Measurements from ENCODE around the gene CEP55. TPM values are rescaled to one million over a fixed set of nuclear protein-coding genes. Genes with fewer than 3 reads are reported as not detected.
"Not testable (repeated sequence)": the region's sequence is repeated elsewhere in the genome, so short reads cannot be mapped to it uniquely, and the experiment has no call there.

The CEP55 gene
- total RNA-seq, 1 donor from 2014 or later: 59.3 TPM

DNA sequence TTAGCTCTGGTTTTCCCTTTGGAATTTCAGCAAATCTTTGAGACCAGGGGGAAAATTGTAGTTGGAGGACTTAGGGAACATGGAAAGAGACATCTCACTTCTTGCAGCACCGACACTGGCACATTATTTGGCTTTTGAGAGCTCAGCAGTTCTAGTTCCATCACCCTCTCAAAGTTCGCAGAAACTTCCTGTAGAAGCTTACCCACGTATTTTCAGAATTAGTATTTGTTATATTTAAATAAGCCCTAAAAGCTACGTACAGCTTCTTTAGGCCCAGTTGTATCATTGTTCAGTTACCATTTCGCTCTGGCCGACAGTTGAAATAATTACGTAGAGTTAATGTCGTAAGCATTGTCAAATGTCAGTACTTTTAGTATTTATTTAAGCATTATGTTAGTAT is 13.4 kb downstream of the CEP55 start:
- DNase-seq: no peak
- Mint-ChIP-seq H3K9me3 (no peaks in the 10 kb centered on the region), H3K27ac (no peak overlapping the region), H3K27me3 (no peaks in the 10 kb centered on the region), H3K36me3 (ENCODE audit: low read depth) (peaks cover 40% of the 10 kb centered on the region), H3K4me1 (peaks cover 24% of the 10 kb centered on the region), H3K4me3 (no peak overlapping the region)
- intact Hi-C loops (cut with micrococcal nuclease): loop anchor here (2.0 kb wide), 1 partner anchor 13 kb away; the partner anchor contains the start of gene CEP55

DNA sequence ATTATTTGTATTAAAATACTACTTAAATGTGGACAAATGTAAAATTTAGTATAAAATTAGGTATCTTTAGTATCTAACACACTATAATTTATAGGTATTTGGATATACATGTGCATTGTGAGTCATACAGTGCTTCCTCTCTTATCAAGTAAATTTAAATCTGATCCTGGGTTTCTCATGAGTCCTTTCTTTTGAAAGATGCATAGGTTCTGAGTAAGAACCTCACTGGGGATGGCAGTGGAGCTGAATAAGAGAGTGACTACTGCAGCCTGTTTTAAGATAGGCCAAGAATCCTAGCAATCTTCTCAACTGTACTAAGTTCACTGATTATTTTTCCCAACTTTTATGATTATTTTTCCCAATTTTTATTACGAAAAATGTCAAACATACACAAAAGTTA is 16.2 kb downstream of the CEP55 start:
- no peaks in the 10 kb centered on the region for H3K27me3 Mint-ChIP-seq
- H3K9me3 Mint-ChIP-seq: no peaks in the 10 kb centered on the region
- H3K36me3 Mint-ChIP-seq (ENCODE audit: low read depth): peaks cover 42% of the 10 kb centered on the region
- peaks cover 18% of the 10 kb centered on the region for H3K4me1 Mint-ChIP-seq
- no peak overlapping the region for H3K27ac Mint-ChIP-seq
- DNase-seq: no peak
- intact Hi-C loops (cut with micrococcal nuclease): no loop called here
- H3K4me3 Mint-ChIP-seq: no peak overlapping the region

DNA sequence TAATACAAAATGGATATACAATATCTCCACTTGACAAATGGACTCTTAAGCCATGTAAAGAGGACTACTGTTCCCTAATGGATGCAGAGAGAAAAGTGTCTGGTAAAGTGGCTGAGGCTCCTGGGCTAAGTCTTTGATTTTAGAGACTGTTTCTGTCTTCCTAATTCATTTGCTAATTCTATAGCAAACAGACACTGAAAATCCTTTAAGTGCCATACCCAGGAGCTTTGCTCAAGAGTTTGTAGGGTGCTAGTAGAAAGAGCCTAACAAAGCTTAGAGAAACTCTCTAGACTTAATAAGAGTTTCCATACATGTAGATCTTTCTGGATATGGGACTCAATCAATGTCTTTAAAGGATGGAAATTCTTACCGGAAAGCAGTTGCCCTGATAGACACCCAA is 16.7 kb downstream of the CEP55 start:
- H3K4me1 Mint-ChIP-seq: peaks cover 14% of the 10 kb centered on the region

DNA sequence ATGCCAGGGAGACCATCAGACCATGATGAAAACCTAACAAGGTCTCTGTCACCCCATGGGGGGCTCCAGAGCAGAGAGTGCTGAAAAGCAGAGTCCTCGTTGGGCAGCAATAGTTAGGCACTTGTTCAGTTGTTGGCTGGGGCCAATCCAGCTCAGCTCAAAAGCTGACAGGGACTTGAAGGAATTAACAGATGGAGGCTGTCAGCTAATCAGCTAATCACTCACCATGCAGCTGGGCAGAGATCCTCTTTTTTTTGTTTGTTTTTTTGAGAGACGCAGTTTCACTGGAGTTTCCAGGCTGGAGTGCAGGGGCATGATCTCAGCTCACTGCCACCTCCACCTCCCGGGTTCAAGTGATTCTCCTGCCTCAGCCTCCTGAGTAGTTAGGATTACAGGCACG is 18.1 kb downstream of the CEP55 start:
- no peak for DNase-seq
- Mint-ChIP-seq H3K27ac (no peak overlapping the region), H3K9me3 (no peaks in the 10 kb centered on the region), H3K4me3 (no peak overlapping the region), H3K27me3 (no peaks in the 10 kb centered on the region), H3K4me1 (peaks cover 7% of the 10 kb centered on the region), H3K36me3 (ENCODE audit: low read depth) (peaks cover 46% of the 10 kb centered on the region)
- intact Hi-C loops (cut with micrococcal nuclease): no loop called here

More for the DNA sequence above, 16.7 kb downstream of the CEP55 start:
- intact Hi-C loops (cut with micrococcal nuclease): no loop called here
- no peaks in the 10 kb centered on the region for H3K9me3 Mint-ChIP-seq
- peaks cover 41% of the 10 kb centered on the region for H3K36me3 Mint-ChIP-seq (ENCODE audit: low read depth)
- H3K27ac Mint-ChIP-seq: no peak overlapping the region
- no peak for DNase-seq
- no peak overlapping the region for H3K4me3 Mint-ChIP-seq
- no peaks in the 10 kb centered on the region for H3K27me3 Mint-ChIP-seq

DNA sequence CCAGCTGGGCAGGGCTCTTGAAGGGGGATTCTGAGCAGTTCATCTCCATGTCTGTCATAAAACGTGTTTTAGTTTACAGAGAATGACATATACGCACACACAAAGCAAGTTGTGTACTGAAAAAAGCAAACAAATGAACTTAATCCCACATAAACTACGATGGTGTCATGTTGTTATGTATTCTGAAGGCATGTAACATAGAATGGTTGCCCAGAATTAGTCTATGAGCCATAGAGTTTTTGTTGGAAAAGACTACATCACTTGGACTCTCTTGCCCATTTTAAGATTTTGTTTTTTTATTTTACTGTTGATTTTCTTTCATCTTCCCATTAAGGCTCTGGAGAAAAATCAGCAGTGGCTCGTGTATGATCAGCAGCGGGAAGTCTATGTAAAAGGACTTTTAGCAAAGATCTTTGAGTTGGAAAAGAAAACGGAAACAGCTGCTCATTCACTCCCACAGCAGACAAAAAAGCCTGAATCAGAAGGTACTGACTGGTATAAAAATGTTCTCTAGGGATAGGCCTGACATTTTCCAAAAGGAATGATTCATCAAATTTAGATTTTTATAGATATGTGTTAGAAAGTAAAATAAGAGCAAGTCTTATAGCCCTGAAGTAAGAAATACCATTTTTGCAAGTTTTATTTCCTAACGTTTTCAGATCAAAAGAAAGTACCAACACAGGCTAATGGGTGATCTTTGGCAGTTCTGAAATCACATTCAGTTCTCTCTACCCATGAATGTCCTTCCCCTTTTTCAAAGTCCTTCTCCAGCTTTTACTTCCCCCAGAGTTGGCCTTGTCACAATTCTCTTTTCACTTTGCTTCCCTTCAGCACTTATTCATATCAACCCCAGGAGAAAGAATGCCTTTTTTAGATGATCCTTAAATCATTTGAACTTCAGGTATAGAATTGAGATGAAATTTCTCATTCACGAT is 18.9 kb downstream of the CEP55 start:
- intact Hi-C loops (cut with micrococcal nuclease): no loop called here
- no peak for DNase-seq
- H3K27me3 Mint-ChIP-seq: no peaks in the 10 kb centered on the region
- H3K9me3 Mint-ChIP-seq: no peaks in the 10 kb centered on the region
- H3K36me3 Mint-ChIP-seq (ENCODE audit: low read depth): peaks cover 50% of the 10 kb centered on the region
- peaks cover 3% of the 10 kb centered on the region for H3K4me1 Mint-ChIP-seq
- H3K4me3 Mint-ChIP-seq: no peak overlapping the region
- no peak overlapping the region for H3K27ac Mint-ChIP-seq

DNA sequence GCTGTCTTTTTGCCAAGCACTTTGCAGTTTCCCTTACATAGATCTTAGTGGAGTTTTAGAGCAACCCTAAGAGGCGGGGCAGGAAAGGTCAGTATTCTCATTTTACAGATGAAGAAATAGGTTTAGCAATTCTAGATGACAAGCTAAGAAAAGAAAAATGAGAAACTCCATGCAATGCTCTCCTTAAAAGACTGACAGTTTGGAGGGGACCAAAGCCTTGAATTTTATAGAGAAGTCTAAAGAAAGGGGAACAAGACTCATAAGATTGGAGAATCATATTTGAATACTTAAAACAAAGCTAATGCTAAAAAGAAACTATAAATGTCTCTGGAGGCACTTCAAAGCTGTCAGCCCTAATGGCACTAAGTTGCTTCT is 19.6 kb downstream of the CEP55 start:
- intact Hi-C loops (cut with micrococcal nuclease): no loop called here
- DNase-seq: no peak
- no peak overlapping the region for H3K27ac Mint-ChIP-seq
- H3K4me3 Mint-ChIP-seq: no peak overlapping the region
- no peaks in the 10 kb centered on the region for H3K9me3 Mint-ChIP-seq
- peaks cover 50% of the 10 kb centered on the region for H3K36me3 Mint-ChIP-seq (ENCODE audit: low read depth)
- H3K27me3 Mint-ChIP-seq: no peaks in the 10 kb centered on the region
- H3K4me1 Mint-ChIP-seq: no peaks in the 10 kb centered on the region

DNA sequence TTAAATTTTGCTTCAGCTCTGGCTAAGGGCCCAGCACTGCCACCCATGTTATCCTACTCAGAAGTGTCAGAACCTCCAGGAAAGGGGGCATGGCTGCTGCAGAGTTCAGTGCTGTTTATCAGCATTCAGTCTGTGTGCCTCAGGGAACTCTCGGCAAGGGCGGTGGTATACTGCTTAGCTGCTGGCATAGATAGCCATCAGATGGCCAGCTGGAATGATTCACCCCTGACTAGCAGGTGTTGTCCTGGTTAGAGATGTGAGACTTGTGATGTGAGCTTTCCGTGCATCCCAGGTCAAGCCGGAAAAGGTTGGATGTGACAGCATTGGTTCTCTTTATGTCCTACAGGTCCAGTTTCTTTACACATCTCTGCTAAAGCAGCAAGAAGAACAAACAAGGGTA is 22.1 kb downstream of the CEP55 start:
- peaks cover 5% of the 10 kb centered on the region for H3K9me3 Mint-ChIP-seq
- H3K36me3 Mint-ChIP-seq (ENCODE audit: low read depth): peaks cover 67% of the 10 kb centered on the region
- H3K27ac Mint-ChIP-seq: no peak overlapping the region
- DNase-seq: no peak
- H3K27me3 Mint-ChIP-seq: no peaks in the 10 kb centered on the region
- H3K4me3 Mint-ChIP-seq: no peak overlapping the region
- intact Hi-C loops (cut with micrococcal nuclease): no loop called here
- H3K4me1 Mint-ChIP-seq: no peaks in the 10 kb centered on the region

DNA sequence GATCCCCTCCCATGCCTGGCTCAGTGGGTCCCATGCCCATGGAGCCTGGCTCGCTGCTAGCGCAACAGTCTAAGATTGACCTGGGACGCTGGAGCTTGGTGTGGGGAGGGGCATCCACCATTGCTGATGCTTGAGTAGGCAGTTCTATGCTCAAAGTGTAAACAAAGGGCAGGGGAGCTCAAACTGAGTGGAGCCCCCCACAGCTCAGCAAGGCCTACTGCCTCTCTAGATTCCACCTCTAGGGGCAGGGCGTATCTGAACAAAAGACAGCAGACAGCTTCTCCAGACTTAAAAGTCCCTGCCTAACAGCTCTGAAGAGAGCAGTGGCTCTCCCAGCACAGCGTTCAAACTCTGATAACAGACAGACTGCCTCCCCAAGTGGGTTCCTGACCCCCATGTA is 38.9 kb downstream of the CEP55 start:
- peaks cover 18% of the 10 kb centered on the region for H3K27me3 Mint-ChIP-seq
- intact Hi-C loops (cut with micrococcal nuclease): no loop called here
- no peaks in the 10 kb centered on the region for H3K36me3 Mint-ChIP-seq (ENCODE audit: low read depth)
- H3K4me1 Mint-ChIP-seq: no peaks in the 10 kb centered on the region
- H3K9me3 Mint-ChIP-seq: peaks cover 5% of the 10 kb centered on the region
- H3K27ac Mint-ChIP-seq: no peak overlapping the region
- H3K4me3 Mint-ChIP-seq: no peak overlapping the region
- DNase-seq: no peak

DNA sequence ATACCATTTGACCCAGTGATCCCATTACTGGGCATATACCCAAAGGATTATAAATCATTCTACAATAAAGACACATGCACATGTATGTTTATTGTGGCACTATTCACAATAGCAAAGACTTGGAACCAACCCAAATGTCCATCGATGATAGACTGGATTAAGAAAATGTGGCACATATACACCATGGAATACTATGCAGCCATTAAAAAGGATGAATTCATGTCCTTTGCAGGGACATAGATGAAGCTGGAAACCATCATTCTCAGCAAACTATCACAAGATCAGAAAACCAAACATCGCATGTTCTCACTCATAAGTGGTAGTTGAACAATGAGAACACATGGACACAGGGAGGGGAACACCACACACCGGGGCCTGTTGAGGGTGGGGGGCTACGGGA is 44.5 kb downstream of the CEP55 start:
- intact Hi-C loops (cut with micrococcal nuclease); H3K36me3 Mint-ChIP-seq (ENCODE audit: low read depth); H3K9me3 Mint-ChIP-seq; H3K27ac Mint-ChIP-seq; DNase-seq; H3K4me1 Mint-ChIP-seq; H3K4me3 Mint-ChIP-seq: not testable (repeated sequence)
- H3K27me3 Mint-ChIP-seq: peaks cover 29% of the 10 kb centered on the region

DNA sequence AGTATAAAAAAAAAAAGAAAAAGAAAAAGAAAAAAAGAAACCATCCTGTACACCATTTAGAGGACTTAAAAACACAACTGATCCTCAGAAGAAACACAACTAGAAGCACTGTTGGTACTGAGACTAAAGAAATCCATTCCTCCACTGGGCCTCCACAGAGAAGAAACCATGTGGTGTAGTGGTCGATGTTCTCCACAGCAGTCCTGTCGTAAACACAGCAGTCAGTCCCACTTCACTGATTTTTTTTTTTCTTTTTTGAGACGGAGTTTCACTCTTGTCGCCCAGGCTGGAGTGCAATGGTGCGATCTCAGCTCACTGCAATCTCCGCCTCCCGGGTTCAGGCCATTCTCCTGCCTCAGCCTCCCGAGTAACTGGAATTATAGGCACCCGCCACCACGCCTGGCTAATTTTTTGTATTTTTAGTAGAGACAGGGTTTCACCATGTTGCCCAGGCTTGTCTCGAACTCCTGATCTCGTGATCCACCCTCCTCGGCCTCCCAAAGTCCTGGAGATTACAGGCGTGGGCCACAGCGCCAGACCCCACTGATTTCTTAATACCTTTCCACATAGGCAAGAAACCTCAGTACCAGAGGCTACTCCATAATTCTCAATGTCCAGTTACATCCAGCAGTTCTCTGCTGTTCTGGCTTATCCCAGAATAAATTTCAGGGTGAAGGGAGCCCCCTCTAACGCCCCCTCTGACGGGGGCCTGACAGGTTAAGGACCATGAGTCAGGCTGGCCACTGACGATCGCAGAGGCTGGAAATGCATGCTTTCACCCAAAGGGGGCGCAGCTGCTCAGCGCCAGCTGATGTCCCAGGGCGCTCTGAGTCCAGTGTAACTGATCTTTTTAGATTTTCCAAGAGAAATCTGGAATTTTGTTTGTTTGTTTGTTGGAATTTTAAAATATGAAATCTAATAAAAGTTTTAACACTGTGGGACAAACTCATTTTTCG is 45.3 kb downstream of the CEP55 start:
- Mint-ChIP-seq H3K9me3 (peaks cover 5% of the 10 kb centered on the region), H3K36me3 (ENCODE audit: low read depth) (no peaks in the 10 kb centered on the region), H3K27ac (no peak overlapping the region), H3K4me1 (peaks cover 2% of the 10 kb centered on the region), H3K4me3 (no peak overlapping the region), H3K27me3 (peaks cover 29% of the 10 kb centered on the region)
- peak; percentile 73 for DNase-seq
- intact Hi-C loops (cut with micrococcal nuclease): no loop called here

DNA sequence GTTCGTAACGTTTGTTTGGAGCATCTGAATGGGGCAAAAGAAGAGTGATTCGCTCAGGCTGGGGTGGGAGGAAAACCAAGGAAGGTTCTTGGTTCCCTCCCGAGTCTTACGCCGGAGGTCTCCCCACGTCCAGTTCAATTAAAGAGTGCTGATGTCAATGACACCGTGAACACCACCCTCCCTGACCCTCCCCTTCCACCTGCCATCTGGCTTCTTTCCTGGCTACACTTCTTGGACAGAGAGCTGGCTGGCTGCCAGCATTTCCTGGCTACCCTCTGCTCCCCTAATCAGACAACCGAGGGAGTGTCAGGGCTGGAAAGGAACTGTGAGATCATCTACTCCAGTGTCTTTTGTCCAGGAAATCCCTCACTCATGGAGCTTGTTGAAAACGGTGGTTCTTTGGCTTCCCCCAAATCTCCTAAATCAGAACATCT is 46.0 kb downstream of the CEP55 start:
- Mint-ChIP-seq H3K4me3 (no peak overlapping the region), H3K27ac (no peak overlapping the region), H3K9me3 (peaks cover 5% of the 10 kb centered on the region), H3K27me3 (peaks cover 29% of the 10 kb centered on the region), H3K4me1 (peaks cover 2% of the 10 kb centered on the region), H3K36me3 (ENCODE audit: low read depth) (no peaks in the 10 kb centered on the region)
- intact Hi-C loops (cut with micrococcal nuclease): no loop called here
- no peak for DNase-seq

DNA sequence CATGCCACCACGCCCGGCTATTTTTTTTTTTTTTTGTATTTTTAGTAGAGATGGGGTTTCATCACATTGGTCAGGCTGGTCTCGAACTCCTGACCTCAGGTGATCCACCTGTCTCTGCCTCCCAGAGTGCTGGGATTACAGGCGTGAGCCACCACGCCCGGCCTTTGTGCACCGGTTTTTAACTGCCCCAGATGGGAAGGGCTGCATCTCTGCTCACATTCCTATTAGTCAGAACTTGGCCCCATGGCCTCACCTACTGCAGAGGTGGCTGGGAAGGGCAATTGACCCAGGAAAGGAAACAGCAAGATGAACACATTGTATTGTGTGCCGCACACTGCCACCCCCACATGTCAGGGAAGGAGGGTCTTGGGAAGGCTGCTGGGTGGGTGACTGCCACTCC is 50.6 kb downstream of the CEP55 start:
- H3K4me1 Mint-ChIP-seq; intact Hi-C loops (cut with micrococcal nuclease); H3K9me3 Mint-ChIP-seq; H3K36me3 Mint-ChIP-seq (ENCODE audit: low read depth); H3K4me3 Mint-ChIP-seq; DNase-seq; H3K27ac Mint-ChIP-seq: not testable (repeated sequence)
- H3K27me3 Mint-ChIP-seq: peaks cover 13% of the 10 kb centered on the region

DNA sequence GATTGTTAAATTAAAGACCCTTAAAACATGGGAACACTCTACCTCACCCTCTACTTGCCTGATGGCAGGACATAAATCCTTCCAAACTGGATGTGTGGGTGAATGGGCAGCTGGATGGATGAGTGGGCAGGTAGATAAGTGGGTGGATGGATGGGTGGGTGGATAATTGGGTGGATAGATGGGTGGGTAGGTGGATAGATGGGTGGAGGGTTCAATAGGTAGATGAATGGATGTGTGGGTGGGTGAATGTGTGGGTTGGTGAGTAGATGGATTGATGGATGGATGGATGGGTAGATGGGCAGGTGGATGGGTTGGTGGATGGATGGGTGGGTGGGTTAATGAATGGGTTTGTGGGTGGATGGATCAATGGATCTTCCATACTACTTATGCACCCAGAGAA is 51.1 kb downstream of the CEP55 start:
- intact Hi-C loops (cut with micrococcal nuclease): no loop called here
- H3K4me1 Mint-ChIP-seq: peaks cover under 1% of the 10 kb centered on the region
- no peak overlapping the region for H3K4me3 Mint-ChIP-seq
- DNase-seq: no peak
- no peaks in the 10 kb centered on the region for H3K36me3 Mint-ChIP-seq (ENCODE audit: low read depth)
- peaks cover 11% of the 10 kb centered on the region for H3K27me3 Mint-ChIP-seq
- H3K9me3 Mint-ChIP-seq: no peaks in the 10 kb centered on the region
- H3K27ac Mint-ChIP-seq: no peak overlapping the region
